Spleen (tissue), 7 donors: ENCODE results near the gene PCGF5.

Source experiments
- POLR2A ChIP-seq, 3 donors: fragments of 450-650 bp; IDR thresholded peaks; one replicate each; pipeline ENCODE4 v1.5.1; 2017; ENCODE audit warnings: antibody characterized with exemption in 3 of 3, mild to moderate bottlenecking in 1 of 3
- POLR2AphosphoS5 ChIP-seq, 3 donors: sonication (generic); formaldehyde crosslinking; IDR thresholded peaks; one replicate each; pipeline ENCODE4 v1.5.1; 2017; ENCODE audit warnings: antibody characterized with exemption in 3 of 3
- TF ChIP-seq, protein P1 (sequence below), 11 experiments: fragments of 200-600 bp in 7 of 11; fragments of 450-650 bp in 4 of 11; sonication (generic) in 4 of 11; IDR thresholded peaks in 8 of 11; conservative IDR thresholded peaks in 3 of 11; 1 replicate in 7 of 11; 2 replicates in 4 of 11; pipeline versions ENCODE4 v1.4.0 to v1.8.0; 2016 to 2021; ENCODE audit warnings: antibody characterized with exemption in 11 of 11, inconsistent platforms in 4 of 11, mild to moderate bottlenecking in 1 of 11
- donor health status: DM: no; HTN: no; CAD: no; lungs with moderate emphysema.
- donor health status: DM: no; HTN: no; CAD: no.
- donor health status: DM: no; HTN: no; CAD: no.

DNA sequence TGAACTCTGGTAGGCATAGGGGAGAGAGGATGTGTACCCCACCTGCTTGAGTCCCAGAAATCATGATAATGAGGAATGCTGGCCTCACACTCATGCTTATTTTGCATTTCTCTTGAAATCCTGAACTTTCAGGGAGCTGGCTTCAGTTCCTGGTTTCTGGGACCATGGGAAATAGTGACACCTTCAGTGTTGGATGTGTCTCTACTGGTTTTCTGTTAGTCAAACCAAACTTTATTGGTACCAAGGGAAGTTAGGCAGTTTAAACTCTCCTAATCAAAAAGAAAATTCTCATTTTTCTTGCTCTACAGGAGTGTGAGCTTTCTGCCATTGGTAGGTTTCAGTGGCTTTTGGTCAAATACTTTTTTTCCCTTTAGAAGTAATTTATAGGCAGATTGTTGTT is 11.8 kb upstream of the PCGF5 start:
- TF ChIP-seq, protein P1, sequence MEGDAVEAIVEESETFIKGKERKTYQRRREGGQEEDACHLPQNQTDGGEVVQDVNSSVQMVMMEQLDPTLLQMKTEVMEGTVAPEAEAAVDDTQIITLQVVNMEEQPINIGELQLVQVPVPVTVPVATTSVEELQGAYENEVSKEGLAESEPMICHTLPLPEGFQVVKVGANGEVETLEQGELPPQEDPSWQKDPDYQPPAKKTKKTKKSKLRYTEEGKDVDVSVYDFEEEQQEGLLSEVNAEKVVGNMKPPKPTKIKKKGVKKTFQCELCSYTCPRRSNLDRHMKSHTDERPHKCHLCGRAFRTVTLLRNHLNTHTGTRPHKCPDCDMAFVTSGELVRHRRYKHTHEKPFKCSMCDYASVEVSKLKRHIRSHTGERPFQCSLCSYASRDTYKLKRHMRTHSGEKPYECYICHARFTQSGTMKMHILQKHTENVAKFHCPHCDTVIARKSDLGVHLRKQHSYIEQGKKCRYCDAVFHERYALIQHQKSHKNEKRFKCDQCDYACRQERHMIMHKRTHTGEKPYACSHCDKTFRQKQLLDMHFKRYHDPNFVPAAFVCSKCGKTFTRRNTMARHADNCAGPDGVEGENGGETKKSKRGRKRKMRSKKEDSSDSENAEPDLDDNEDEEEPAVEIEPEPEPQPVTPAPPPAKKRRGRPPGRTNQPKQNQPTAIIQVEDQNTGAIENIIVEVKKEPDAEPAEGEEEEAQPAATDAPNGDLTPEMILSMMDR (IDR thresholded peaks at IDR 0.05 in 8 of 11, conservative IDR thresholded peaks at IDR 0.05 in 3 of 11): no peak
- no peak for TF ChIP-seq POLR2AphosphoS5 (IDR thresholded peaks at IDR 0.05)
- no peak for TF ChIP-seq POLR2A (IDR thresholded peaks at IDR 0.05)
